Spinal cord (tissue), 10 donors: ENCODE data around the gene OR3A2. TPM values are rescaled to one million over a fixed set of nuclear protein-coding genes. Genes with fewer than 3 reads are reported as not detected.
"Not testable (repeated sequence)": the region's sequence is repeated elsewhere in the genome, so short reads cannot be mapped to it uniquely, and the experiment has no call there.

ENCODE experiments used
- DNase-seq, 6 donors: peaks; one replicate each; pipeline versions ENCODE4 v3.0.0 to v3.0.0-alpha.2; 2013 to 2015; ENCODE audit warnings: low spot score in 6 of 6, low read depth in 4 of 6
- H3K27ac ChIP-seq: one replicate; pipeline ENCODE4 v1.5.1; 2013; ENCODE audit warnings: low read depth, low read length, control low read depth
- H3K27me3 ChIP-seq: one replicate; pipeline ENCODE4 v1.6.1; 2013; ENCODE audit warnings: low read length; ENCODE audit not compliant: control insufficient read depth, insufficient read depth
- H3K36me3 ChIP-seq: one replicate; pipeline ENCODE4 v1.6.1; 2013; ENCODE audit warnings: low read length; ENCODE audit not compliant: control insufficient read depth, insufficient read depth
- H3K4me1 ChIP-seq: one replicate; pipeline ENCODE4 v1.6.1; 2013; ENCODE audit warnings: low read length; ENCODE audit not compliant: control insufficient read depth, insufficient read depth
- H3K4me3 ChIP-seq: one replicate; pipeline ENCODE4 v1.5.1; 2013; ENCODE audit warnings: low read depth, low read length, control low read depth
- H3K9me3 ChIP-seq: one replicate; pipeline ENCODE4 v1.6.1; 2013; ENCODE audit warnings: low read length; ENCODE audit not compliant: control insufficient read depth, insufficient read depth
- WGBS: methylation state at CpG from one replicate; pipeline ENCODE4 v1.1.5; 2013; ENCODE audit warnings: missing lambda C conversion rate; ENCODE audit not compliant: insufficient coverage; 5-methylcytosine and 5-hydroxymethylcytosine counted together
- polyA plus RNA-seq, 2 donors: library from polyadenylated mRNA; unstranded; fragments of 120-200 nt; gene quantifications; one replicate each; pipeline ENCODE4 v1.2.1, GENCODE V29; 2013; ENCODE audit not compliant: insufficient read length in 2 of 2
- total RNA-seq, 2 donors: library from RNA; depleted of rRNA in 1 of 2; stranded (reverse); fragments of 120-200 nt in 1 of 2; fragments of >200 nt in 1 of 2; gene quantifications; one replicate each; pipeline versions ENCODE4 v1.2.3 to v1.2.4, GENCODE V29; 2013 to 2014
- donor health status: healthy.

OR3A2 gene
- total and polyA plus RNA-seq, 4 donors: 0.66 to 1.9 (median 1.3) TPM

- Histone ChIP-seq H3K4me1 (no peaks in the 10 kb centered on the region), H3K27me3 (no peaks in the 10 kb centered on the region), H3K36me3 (no peaks in the 10 kb centered on the region), H3K27ac (no peak overlapping the region), H3K9me3 (no peaks in the 10 kb centered on the region), H3K4me3 (no peak overlapping the region)
- no peak for DNase-seq
- WGBS: 71% methylated on average over 2 of the region's 3 CpGs
These were observed 69.3 kb downstream of the OR3A2 start for GRCh38 chr17:3316836-3317235.

- no peak for DNase-seq
- Histone ChIP-seq H3K4me1 (no peaks in the 10 kb centered on the region), H3K27ac (no peak overlapping the region), H3K36me3 (no peaks in the 10 kb centered on the region), H3K27me3 (no peaks in the 10 kb centered on the region), H3K9me3 (no peaks in the 10 kb centered on the region), H3K4me3 (no peak overlapping the region)
- 83% methylated on average over 1 of the region's 4 CpGs for WGBS
These were observed 77.5 kb downstream of the OR3A2 start for GRCh38 chr17:3308603-3309002.

GRCh38 chr17:3298260-3298659, 87.8 kb downstream of the OR3A2 start, which contains the start of gene OR3A1:
Gene OR3A1 (minus strand): TSS chr17:3298360. CDS start chr17:3292582, 5,778 bp downstream.
- no peak for DNase-seq
- WGBS: 97% methylated on average over 3 of the region's 6 CpGs
- no peaks in the 10 kb centered on the region for H3K4me1 ChIP-seq
- no peaks in the 10 kb centered on the region for H3K36me3 ChIP-seq
- H3K27ac ChIP-seq: no peak within 1 kb of the TSS
- H3K27me3 ChIP-seq: no peaks in the 10 kb centered on the region
- H3K4me3 ChIP-seq: no peak within 1 kb of the TSS
- H3K9me3 ChIP-seq: no peaks in the 10 kb centered on the region

- H3K27me3 ChIP-seq: no peaks in the 10 kb centered on the region
- WGBS: 47% methylated on average over 2 of the region's 4 CpGs
These were observed 90.5 kb downstream of the OR3A2 start for GRCh38 chr17:3295632-3296031.

GRCh38 chr17:3293548-3293947, 92.6 kb downstream of the OR3A2 start:
- not testable (repeated sequence) for H3K27ac ChIP-seq, H3K4me3 ChIP-seq, H3K36me3 ChIP-seq, H3K9me3 ChIP-seq, DNase-seq, H3K27me3 ChIP-seq, H3K4me1 ChIP-seq
- WGBS: no CpG with 5 or more reads among the region's 1 CpG

More at GRCh38 chr17:3295632-3296031, 90.5 kb downstream of the OR3A2 start:
- DNase-seq: no peak
- Histone ChIP-seq H3K9me3 (no peaks in the 10 kb centered on the region), H3K27ac (no peak overlapping the region), H3K4me3 (no peak overlapping the region), H3K36me3 (no peaks in the 10 kb centered on the region), H3K4me1 (no peaks in the 10 kb centered on the region)

- no peak overlapping the region for H3K4me3 ChIP-seq
- no CpG with 5 or more reads among the region's 1 CpG for WGBS
- no peak for DNase-seq
- H3K27me3 ChIP-seq: no peaks in the 10 kb centered on the region
- no peaks in the 10 kb centered on the region for H3K4me1 ChIP-seq
- no peaks in the 10 kb centered on the region for H3K36me3 ChIP-seq
- H3K27ac ChIP-seq: no peak overlapping the region
- H3K9me3 ChIP-seq: no peaks in the 10 kb centered on the region
These were observed 103.2 kb downstream of the OR3A2 start for GRCh38 chr17:3282901-3283300.

GRCh38 chr17:3276126-3276525, 110.0 kb downstream of the OR3A2 start:
- no peaks in the 10 kb centered on the region for H3K4me1 ChIP-seq
- no peaks in the 10 kb centered on the region for H3K9me3 ChIP-seq
- no peak for DNase-seq
- no peak overlapping the region for H3K4me3 ChIP-seq
- no peaks in the 10 kb centered on the region for H3K27me3 ChIP-seq
- no peaks in the 10 kb centered on the region for H3K36me3 ChIP-seq
- H3K27ac ChIP-seq: no peak overlapping the region
- WGBS: 100% methylated on average over 2 of the region's 4 CpGs

- Histone ChIP-seq H3K27ac (no peak overlapping the region), H3K27me3 (no peaks in the 10 kb centered on the region), H3K4me3 (no peak overlapping the region), H3K4me1 (no peaks in the 10 kb centered on the region), H3K36me3 (no peaks in the 10 kb centered on the region), H3K9me3 (no peaks in the 10 kb centered on the region)
- DNase-seq: no peak
- WGBS: 100% methylated on average over 1 of the region's 5 CpGs
These were observed 114.8 kb downstream of the OR3A2 start for GRCh38 chr17:3271072-3271848.

- no peak for DNase-seq
- no peak overlapping the region for H3K4me3 ChIP-seq
- WGBS: 81% methylated on average over 11 of the region's 13 CpGs
- H3K9me3 ChIP-seq: no peaks in the 10 kb centered on the region
- no peak overlapping the region for H3K27ac ChIP-seq
- no peaks in the 10 kb centered on the region for H3K4me1 ChIP-seq
- no peaks in the 10 kb centered on the region for H3K27me3 ChIP-seq
- H3K36me3 ChIP-seq: no peaks in the 10 kb centered on the region
These were observed 125.5 kb downstream of the OR3A2 start for GRCh38 chr17:3260600-3260999.

GRCh38 chr17:3260163-3260562, 125.9 kb downstream of the OR3A2 start:
- H3K27me3 ChIP-seq: no peaks in the 10 kb centered on the region
- no peak overlapping the region for H3K27ac ChIP-seq
- no peak for DNase-seq
- H3K4me3 ChIP-seq: no peak overlapping the region
- H3K9me3 ChIP-seq: no peaks in the 10 kb centered on the region
- no peaks in the 10 kb centered on the region for H3K4me1 ChIP-seq
- no peaks in the 10 kb centered on the region for H3K36me3 ChIP-seq
- WGBS: 100% methylated on average over 1 of the region's 1 CpG
